Measurements from ENCODE around the gene VANGL1.

VANGL1 gene

DNA sequence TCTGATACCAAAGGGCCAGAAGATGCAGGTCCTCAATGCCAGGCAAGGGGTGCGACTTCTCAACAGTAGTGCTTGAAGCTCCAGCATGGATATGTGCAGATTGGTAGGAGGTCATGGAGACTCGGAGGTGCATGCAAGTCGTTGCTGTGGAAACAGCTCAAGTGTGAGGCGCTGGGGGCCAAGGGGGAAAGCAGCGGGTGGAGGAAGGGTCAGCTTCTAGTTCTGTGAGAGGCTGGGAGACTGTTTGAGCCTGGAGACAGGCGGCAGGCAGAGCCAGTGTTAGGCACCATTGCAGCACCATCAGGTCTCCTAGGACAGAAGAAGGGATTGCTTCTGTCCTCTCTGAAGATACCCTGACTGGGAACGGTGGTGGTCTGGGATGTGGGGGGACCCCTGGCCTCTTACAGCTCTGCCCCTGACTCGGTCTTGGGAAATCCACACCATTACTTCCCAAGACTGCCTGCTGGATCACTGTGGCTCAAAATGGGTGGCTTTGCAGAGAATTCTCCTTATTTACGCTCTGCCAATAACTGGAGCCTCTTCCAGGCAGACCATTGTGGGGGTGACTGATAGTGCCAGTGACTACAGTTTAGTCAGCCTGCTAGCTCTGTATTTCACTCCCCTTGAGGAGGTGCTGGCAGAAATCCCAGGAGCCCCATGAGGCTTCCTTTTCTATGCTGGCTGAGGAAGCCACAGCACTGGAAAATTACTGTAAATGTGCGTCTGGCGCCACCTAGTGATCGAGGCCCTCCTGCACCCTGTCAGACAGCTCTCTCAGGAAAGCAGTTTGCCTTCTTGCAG, 46.3 kb upstream of the VANGL1 start:
- H3K27ac ChIP-seq, result no peak overlapping the region
- TF ChIP-seq, protein P1, sequence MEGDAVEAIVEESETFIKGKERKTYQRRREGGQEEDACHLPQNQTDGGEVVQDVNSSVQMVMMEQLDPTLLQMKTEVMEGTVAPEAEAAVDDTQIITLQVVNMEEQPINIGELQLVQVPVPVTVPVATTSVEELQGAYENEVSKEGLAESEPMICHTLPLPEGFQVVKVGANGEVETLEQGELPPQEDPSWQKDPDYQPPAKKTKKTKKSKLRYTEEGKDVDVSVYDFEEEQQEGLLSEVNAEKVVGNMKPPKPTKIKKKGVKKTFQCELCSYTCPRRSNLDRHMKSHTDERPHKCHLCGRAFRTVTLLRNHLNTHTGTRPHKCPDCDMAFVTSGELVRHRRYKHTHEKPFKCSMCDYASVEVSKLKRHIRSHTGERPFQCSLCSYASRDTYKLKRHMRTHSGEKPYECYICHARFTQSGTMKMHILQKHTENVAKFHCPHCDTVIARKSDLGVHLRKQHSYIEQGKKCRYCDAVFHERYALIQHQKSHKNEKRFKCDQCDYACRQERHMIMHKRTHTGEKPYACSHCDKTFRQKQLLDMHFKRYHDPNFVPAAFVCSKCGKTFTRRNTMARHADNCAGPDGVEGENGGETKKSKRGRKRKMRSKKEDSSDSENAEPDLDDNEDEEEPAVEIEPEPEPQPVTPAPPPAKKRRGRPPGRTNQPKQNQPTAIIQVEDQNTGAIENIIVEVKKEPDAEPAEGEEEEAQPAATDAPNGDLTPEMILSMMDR (IDR thresholded peaks at IDR 0.05), result peak; percentile 75
- H3K9ac ChIP-seq, result no peak overlapping the region
- H3K4me2 ChIP-seq (ENCODE audit: low read length), result no peak overlapping the region
- no peak overlapping the region for H3K4me3 ChIP-seq (ENCODE audit: low read depth, low read length)
- no peaks in the 10 kb centered on the region for H3K79me2 ChIP-seq
- H3K36me3 ChIP-seq (ENCODE audit: control insufficient read depth, insufficient read depth, low read length), result no peaks in the 10 kb centered on the region
- no peaks in the 10 kb centered on the region for H3K4me1 ChIP-seq
- no peaks in the 10 kb centered on the region for H3K27me3 ChIP-seq (ENCODE audit: control insufficient read depth, insufficient read depth, low read length)
- H3K9me3 ChIP-seq (ENCODE audit: control insufficient read depth, low read length), result no peaks in the 10 kb centered on the region
- H2AFZ ChIP-seq, result no peak overlapping the region

DNA sequence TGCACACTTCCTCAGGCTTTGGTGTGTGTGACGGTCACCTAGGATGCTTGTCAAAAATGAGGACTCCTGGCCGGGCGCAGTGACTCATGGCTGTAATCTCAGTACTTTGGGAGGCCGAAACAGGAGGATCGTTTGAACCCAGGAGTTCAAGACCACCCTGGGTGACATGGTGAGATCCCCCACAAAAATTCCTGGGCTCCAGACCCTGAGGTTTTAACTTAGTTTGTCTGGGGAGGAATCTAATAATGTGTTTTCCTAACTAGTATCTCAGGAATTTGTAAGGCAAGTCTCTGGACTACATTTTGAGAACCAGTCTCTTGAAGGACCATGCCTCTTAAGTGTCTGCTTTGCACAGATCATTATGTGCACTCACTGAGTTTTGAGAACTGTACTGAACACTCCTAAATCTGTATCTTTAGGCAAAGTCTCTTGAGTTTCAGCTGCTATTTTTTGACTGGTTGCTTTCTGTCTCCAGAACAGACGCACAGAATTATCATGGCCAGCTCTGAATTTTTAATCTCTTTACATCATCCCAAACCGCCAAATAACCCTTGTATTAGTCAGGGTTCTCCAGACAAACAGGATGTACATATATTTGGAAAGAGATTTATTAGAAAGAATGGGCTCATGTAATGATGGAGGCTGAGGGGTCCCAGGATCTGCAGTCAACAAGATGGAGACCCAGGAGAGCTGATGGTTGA, 45.5 kb upstream of the VANGL1 start:
- H3K4me2 ChIP-seq (ENCODE audit: low read length), result no peak overlapping the region
- no peaks in the 10 kb centered on the region for H3K36me3 ChIP-seq (ENCODE audit: control insufficient read depth, insufficient read depth, low read length)
- no peak overlapping the region for H3K4me3 ChIP-seq (ENCODE audit: low read depth, low read length)
- TF ChIP-seq, protein P1 (IDR thresholded peaks at IDR 0.05), result no peak
- no peaks in the 10 kb centered on the region for H3K27me3 ChIP-seq (ENCODE audit: control insufficient read depth, insufficient read depth, low read length)
- no peaks in the 10 kb centered on the region for H3K9me3 ChIP-seq (ENCODE audit: control insufficient read depth, low read length)
- H2AFZ ChIP-seq, result no peak overlapping the region
- no peak overlapping the region for H3K27ac ChIP-seq
- H3K4me1 ChIP-seq, result no peaks in the 10 kb centered on the region
- H3K9ac ChIP-seq, result no peak overlapping the region
- no peaks in the 10 kb centered on the region for H3K79me2 ChIP-seq

DNA sequence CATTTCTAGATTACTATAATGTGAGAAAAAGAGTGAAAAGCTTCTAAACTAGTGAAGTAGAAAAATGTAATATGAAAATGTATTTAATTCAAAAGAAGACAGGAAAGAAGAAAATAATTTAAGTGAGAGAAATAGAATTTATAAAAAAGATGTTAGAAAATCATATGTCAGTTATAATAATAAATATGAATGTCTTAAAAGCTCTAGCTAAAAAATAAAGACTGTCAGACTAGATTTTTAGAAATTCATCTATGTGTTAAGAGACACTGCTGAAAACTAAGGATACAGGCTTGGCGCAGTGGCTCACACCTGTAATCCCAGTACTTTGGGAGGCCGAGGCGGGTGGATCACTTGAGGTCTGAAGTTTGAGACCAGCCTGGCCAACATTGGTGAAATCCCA, 37.3 kb upstream of the VANGL1 start:
- Histone ChIP-seq H3K79me2 (no peaks in the 10 kb centered on the region), H3K4me3 (ENCODE audit: low read depth, low read length) (no peak overlapping the region), H3K4me1 (no peaks in the 10 kb centered on the region), H2AFZ (no peak overlapping the region), H3K36me3 (ENCODE audit: control insufficient read depth, insufficient read depth, low read length) (no peaks in the 10 kb centered on the region), H3K4me2 (ENCODE audit: low read length) (no peak overlapping the region), H3K9me3 (ENCODE audit: control insufficient read depth, low read length) (no peaks in the 10 kb centered on the region), H3K9ac (no peak overlapping the region), H3K27me3 (ENCODE audit: control insufficient read depth, insufficient read depth, low read length) (no peaks in the 10 kb centered on the region), H3K27ac (no peak overlapping the region)
- TF ChIP-seq, protein P1 (IDR thresholded peaks at IDR 0.05), result no peak

DNA sequence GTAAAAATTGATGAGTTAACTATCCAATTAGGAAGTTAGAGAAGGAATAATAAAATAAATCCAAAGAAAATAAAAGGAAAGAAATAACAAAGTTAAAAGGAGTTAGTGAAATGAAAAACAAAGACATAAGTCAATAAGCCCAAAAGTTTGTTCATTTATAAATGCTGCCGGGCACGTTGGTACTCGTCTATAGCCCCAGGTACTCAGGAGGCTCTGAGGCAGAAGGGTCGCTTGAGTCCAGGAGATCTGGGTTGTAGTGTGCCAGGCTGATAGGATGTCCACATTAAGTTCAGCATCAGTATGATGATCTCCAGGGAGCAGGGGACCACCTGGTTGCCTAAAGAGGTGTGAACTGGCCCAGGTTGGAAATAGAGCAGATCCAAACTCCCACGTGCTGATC, 35.5 kb upstream of the VANGL1 start:
- Histone ChIP-seq H3K27me3 (ENCODE audit: control insufficient read depth, insufficient read depth, low read length) (no peaks in the 10 kb centered on the region), H3K9ac (no peak overlapping the region), H3K79me2 (no peaks in the 10 kb centered on the region), H3K4me1 (no peaks in the 10 kb centered on the region), H3K27ac (no peak overlapping the region), H3K9me3 (ENCODE audit: control insufficient read depth, low read length) (no peaks in the 10 kb centered on the region), H2AFZ (no peak overlapping the region), H3K36me3 (ENCODE audit: control insufficient read depth, insufficient read depth, low read length) (no peaks in the 10 kb centered on the region), H3K4me2 (ENCODE audit: low read length) (no peak overlapping the region), H3K4me3 (ENCODE audit: low read depth, low read length) (no peak overlapping the region)
- TF ChIP-seq, protein P1 (IDR thresholded peaks at IDR 0.05), result no peak
